Measurements from ENCODE around the gene TRIM65.
A peak's percentile ranks its signal among the peaks of the same experiment; 100 is the strongest.
"Not testable (repeated sequence)": the region's sequence is repeated elsewhere in the genome, so short reads cannot be mapped to it uniquely, and the experiment has no call there.

TRIM65 gene

GRCh38 chr17:75851693-75851991, 45.1 kb downstream of the TRIM65 start:
- DNase-seq (ENCODE audit: low read depth in 3 of 3), result not testable (repeated sequence)

GRCh38 chr17:75850928-75851692, 45.6 kb downstream of the TRIM65 start:
- no peak for DNase-seq (ENCODE audit: low read depth in 3 of 3)

- DNase-seq (ENCODE audit: low read depth in 3 of 3), result no peak
These were observed 47.0 kb downstream of the TRIM65 start for GRCh38 chr17:75849724-75850123.

- DNase-seq (ENCODE audit: low read depth in 3 of 3), result no peak
These were observed 47.5 kb downstream of the TRIM65 start for GRCh38 chr17:75849279-75849646.

- DNase-seq (ENCODE audit: low read depth in 3 of 3), result peak; percentile 67 to 84 (median 77)
These were observed 48.0 kb downstream of the TRIM65 start for GRCh38 chr17:75848523-75849278.

- no peak for DNase-seq (ENCODE audit: low read depth in 3 of 3)
These were observed 48.9 kb downstream of the TRIM65 start for GRCh38 chr17:75847614-75848522.

- no peak for DNase-seq (ENCODE audit: low read depth in 3 of 3)
These were observed 49.8 kb downstream of the TRIM65 start for GRCh38 chr17:75846692-75847613.

- no peak for DNase-seq (ENCODE audit: low read depth in 3 of 3)
These were observed 50.6 kb downstream of the TRIM65 start for GRCh38 chr17:75845933-75846691.

- peak in 1 of 3 experiments; percentile 68 for DNase-seq (ENCODE audit: low read depth in 3 of 3)
These were observed 51.6 kb downstream of the TRIM65 start for GRCh38 chr17:75845058-75845711.

- peak in 1 of 3 experiments; percentile 41 for DNase-seq (ENCODE audit: low read depth in 3 of 3)
These were observed 52.2 kb downstream of the TRIM65 start for GRCh38 chr17:75844530-75845057.

GRCh38 chr17:75843577-75844529, 52.9 kb downstream of the TRIM65 start, which contains the start of gene UNC13D:
TSS of gene UNC13D (minus strand) at chr17:75844404. CDS start at chr17:75844337, 67 bp downstream.
- peak in 1 of 3 experiments; percentile 57 for DNase-seq (ENCODE audit: low read depth in 3 of 3)

GRCh38 chr17:75842963-75843576, 53.7 kb downstream of the TRIM65 start:
- no peak for DNase-seq (ENCODE audit: low read depth in 3 of 3)

- DNase-seq (ENCODE audit: low read depth in 3 of 3), result no peak
These were observed 54.3 kb downstream of the TRIM65 start for GRCh38 chr17:75842411-75842810.

GRCh38 chr17:75840799-75841164, 56.0 kb downstream of the TRIM65 start:
- DNase-seq (ENCODE audit: low read depth in 3 of 3), result no peak

- no peak for DNase-seq (ENCODE audit: low read depth in 3 of 3)
These were observed 56.6 kb downstream of the TRIM65 start for GRCh38 chr17:75839942-75840798.

All from stimulated activated CD4-positive, alpha-beta T cell treated with anti-CD3 and anti-CD28 coated beads, TNF-alpha, amount 100 ng/mL, for 24 hours (primary cell).